HG02884 (cell line): Measurements from ENCODE around the gene HYAL1.
"Not testable (repeated sequence)": the region's sequence is repeated elsewhere in the genome, so short reads cannot be mapped to it uniquely, and the experiment has no call there.

ENCODE experiments used
- ATAC-seq: cut with Tn5 transposase; IDR thresholded peaks from one replicate; pipeline ENCODE4 v1.9.1; 2021; ENCODE audit warnings: mild to moderate bottlenecking, moderate library complexity; ENCODE audit not compliant: unreplicated experiment

The HYAL1 gene

GRCh38 chr3:50275141-50275995, 28.0 kb downstream of the HYAL1 start:
- no peak for ATAC-seq

- ATAC-seq = no peak
Observed at GRCh38 chr3:50274371-50275104, 28.8 kb downstream of the HYAL1 start.

- no peak for ATAC-seq
Observed at GRCh38 chr3:50273689-50274065, 29.7 kb downstream of the HYAL1 start.

GRCh38 chr3:50272911-50273688, 30.3 kb downstream of the HYAL1 start:
- peak; percentile 87 for ATAC-seq

- not testable (repeated sequence) for ATAC-seq
Observed at GRCh38 chr3:50272538-50272910, 30.9 kb downstream of the HYAL1 start.

GRCh38 chr3:50271314-50271936, 31.9 kb downstream of the HYAL1 start:
- no peak for ATAC-seq

GRCh38 chr3:50270422-50271224, 32.8 kb downstream of the HYAL1 start:
- no peak for ATAC-seq

- ATAC-seq = no peak
Observed at GRCh38 chr3:50269977-50270413, 33.4 kb downstream of the HYAL1 start.

- no peak for ATAC-seq
Observed at GRCh38 chr3:50269460-50269859, 33.9 kb downstream of the HYAL1 start.

- ATAC-seq = no peak
Observed at GRCh38 chr3:50268703-50269451, 34.5 kb downstream of the HYAL1 start, which contains the start of gene SEMA3B. TSS of gene SEMA3B (plus strand) at chr3:50269147. CDS start at chr3:50269241, 94 bp downstream.

GRCh38 chr3:50268276-50268675, 35.1 kb downstream of the HYAL1 start:
- ATAC-seq = no peak

GRCh38 chr3:50267280-50267913, 36.0 kb downstream of the HYAL1 start:
- ATAC-seq = no peak

GRCh38 chr3:50266836-50267235, 36.5 kb downstream of the HYAL1 start:
- ATAC-seq = no peak

GRCh38 chr3:50266017-50266416, 37.4 kb downstream of the HYAL1 start:
- ATAC-seq = no peak

GRCh38 chr3:50265571-50265970, 37.8 kb downstream of the HYAL1 start:
- ATAC-seq = no peak

- ATAC-seq = no peak
Observed at GRCh38 chr3:50264964-50265485, 38.3 kb downstream of the HYAL1 start.

- ATAC-seq = no peak
Observed at GRCh38 chr3:50264383-50264963, 38.9 kb downstream of the HYAL1 start.
